Measurements from ENCODE around the gene BFSP2.

BFSP2 gene

GRCh38 chr3:133474251-133474801 is 74.5 kb downstream of the BFSP2 start:
- no peak overlapping the region for H3K4me3 ChIP-seq (ENCODE audit: low read length)
- no peak for DNase-seq (ENCODE audit: low read depth)
- no peak for TF ChIP-seq CTCF (IDR thresholded peaks at IDR 0.05; ENCODE audit: insufficient read depth, low read depth, low read length, missing control alignments)

- TF ChIP-seq CTCF (IDR thresholded peaks at IDR 0.05; ENCODE audit: insufficient read depth, low read depth, low read length, missing control alignments) = no peak
- no peak for DNase-seq (ENCODE audit: low read depth)
- no peak overlapping the region for H3K4me3 ChIP-seq (ENCODE audit: low read length)
These were observed 75.0 kb downstream of the BFSP2 start for GRCh38 chr3:133474817-133475216.

GRCh38 chr3:133475245-133476010 is 75.6 kb downstream of the BFSP2 start:
- DNase-seq (ENCODE audit: low read depth) = no peak
- no peak for TF ChIP-seq CTCF (IDR thresholded peaks at IDR 0.05; ENCODE audit: insufficient read depth, low read depth, low read length, missing control alignments)
- H3K4me3 ChIP-seq (ENCODE audit: low read length) = no peak overlapping the region

GRCh38 chr3:133476971-133477375 is 77.1 kb downstream of the BFSP2 start:
- H3K4me3 ChIP-seq (ENCODE audit: low read length) = no peak overlapping the region
- no peak for DNase-seq (ENCODE audit: low read depth)
- TF ChIP-seq CTCF (IDR thresholded peaks at IDR 0.05; ENCODE audit: insufficient read depth, low read depth, low read length, missing control alignments) = no peak

GRCh38 chr3:133477487-133477886 is 77.6 kb downstream of the BFSP2 start:
- TF ChIP-seq CTCF (IDR thresholded peaks at IDR 0.05; ENCODE audit: insufficient read depth, low read depth, low read length, missing control alignments) = no peak
- no peak overlapping the region for H3K4me3 ChIP-seq (ENCODE audit: low read length)
- no peak for DNase-seq (ENCODE audit: low read depth)

GRCh38 chr3:133478624-133479023 is 78.8 kb downstream of the BFSP2 start:
- no peak for DNase-seq (ENCODE audit: low read depth)
- no peak overlapping the region for H3K4me3 ChIP-seq (ENCODE audit: low read length)
- TF ChIP-seq CTCF (IDR thresholded peaks at IDR 0.05; ENCODE audit: insufficient read depth, low read depth, low read length, missing control alignments) = no peak

- TF ChIP-seq CTCF (IDR thresholded peaks at IDR 0.05; ENCODE audit: insufficient read depth, low read depth, low read length, missing control alignments) = no peak
- H3K4me3 ChIP-seq (ENCODE audit: low read length) = no peak overlapping the region
- DNase-seq (ENCODE audit: low read depth) = no peak
These were observed 79.5 kb downstream of the BFSP2 start for GRCh38 chr3:133479401-133479800.

Data from epithelial cell of esophagus (primary cell).